HG02938 (cell line): ENCODE measurements around the gene SNX24.
A peak's percentile ranks its signal among the peaks of the same experiment; 100 is the strongest.
"Not testable (repeated sequence)": the region's sequence is repeated elsewhere in the genome, so short reads cannot be mapped to it uniquely, and the experiment has no call there.

Experiments used
- ATAC-seq: cut with Tn5 transposase; IDR thresholded peaks from one replicate; pipeline ENCODE4 v1.9.1; 2021; ENCODE audit warnings: mild to moderate bottlenecking, moderate library complexity; ENCODE audit not compliant: unreplicated experiment

Gene SNX24

GRCh38 chr5:122959740-122960445, 114.5 kb downstream of the SNX24 start:
- no peak for ATAC-seq

- no peak for ATAC-seq
Observed at GRCh38 chr5:122963305-122963704, 117.9 kb downstream of the SNX24 start.

- ATAC-seq: no peak
Observed at GRCh38 chr5:122965111-122965510, 119.7 kb downstream of the SNX24 start.

GRCh38 chr5:122967085-122967484, 121.7 kb downstream of the SNX24 start:
- ATAC-seq: no peak

GRCh38 chr5:122967625-122968024, 122.2 kb downstream of the SNX24 start:
- peak; percentile 95 for ATAC-seq

GRCh38 chr5:122968056-122968455, 122.6 kb downstream of the SNX24 start:
- ATAC-seq: not testable (repeated sequence)

- ATAC-seq: no peak
Observed at GRCh38 chr5:122971333-122971732, 125.9 kb downstream of the SNX24 start.

- no peak for ATAC-seq
Observed at GRCh38 chr5:122972877-122973276, 127.5 kb downstream of the SNX24 start.

GRCh38 chr5:122973759-122974158, 128.3 kb downstream of the SNX24 start:
- not testable (repeated sequence) for ATAC-seq

- ATAC-seq: not testable (repeated sequence)
Observed at GRCh38 chr5:122974251-122974650, 128.8 kb downstream of the SNX24 start.

- ATAC-seq: no peak
Observed at GRCh38 chr5:122977319-122977718, 131.9 kb downstream of the SNX24 start.

- ATAC-seq: no peak
Observed at GRCh38 chr5:122978068-122978467, 132.7 kb downstream of the SNX24 start.

GRCh38 chr5:122978644-122979297, 133.4 kb downstream of the SNX24 start:
- ATAC-seq: no peak

GRCh38 chr5:122981846-122982245, 136.4 kb downstream of the SNX24 start:
- ATAC-seq: no peak

GRCh38 chr5:122982376-122982775, 137.0 kb downstream of the SNX24 start:
- no peak for ATAC-seq

GRCh38 chr5:122984425-122984824, 139.0 kb downstream of the SNX24 start:
- ATAC-seq: no peak

GRCh38 chr5:122985006-122985700, 139.7 kb downstream of the SNX24 start:
- no peak for ATAC-seq

GRCh38 chr5:122985954-122986721, 140.7 kb downstream of the SNX24 start:
- ATAC-seq: peak; percentile 95

- ATAC-seq: no peak
Observed at GRCh38 chr5:122996091-122996490, 150.7 kb downstream of the SNX24 start.

- ATAC-seq: no peak
Observed at GRCh38 chr5:122997294-122997693, 151.9 kb downstream of the SNX24 start.

- ATAC-seq: peak; percentile 92
Observed at GRCh38 chr5:122999947-123000563, 154.6 kb downstream of the SNX24 start.
